ENCODE results near the gene ZYG11A. TPM values are rescaled to one million over a fixed set of nuclear protein-coding genes. Genes with fewer than 3 reads are reported as not detected.

The ZYG11A gene
- total and polyA plus RNA-seq, 2 donors (not counting 3 experiments of a cell fraction or from before 2014, with no cell fraction given) = 0.40 to 2.1 TPM

GRCh38 chr1:52937433-52938182 lies 95.0 kb downstream of the ZYG11A start:
- Histone ChIP-seq H3K4me3 (replicated peaks in 1 of 3; ENCODE audit: insufficient read depth in 1 of 3, low read depth in 1 of 3, low read length in 3 of 3) (no peak overlapping the region), H3K9ac (replicated peaks; ENCODE audit: extremely low read depth, insufficient read depth, low read length) (no peak overlapping the region), H3K79me2 (ENCODE audit: control insufficient read depth, insufficient read depth, low read length) (no peaks in the 10 kb centered on the region), H3K27me3 (ENCODE audit: control insufficient read depth in 2 of 2, insufficient read depth in 2 of 2, low read length in 2 of 2) (no peaks in the 10 kb centered on the region), H3K36me3 (ENCODE audit: control insufficient read depth in 2 of 2, extremely low read depth in 1 of 2, insufficient read depth in 2 of 2, low read length in 2 of 2) (no peaks in the 10 kb centered on the region), H3K4me1 (ENCODE audit: control insufficient read depth, extremely low read depth, insufficient read depth, low read length) (no peaks in the 10 kb centered on the region), H3K27ac (ENCODE audit: insufficient read depth, low read depth, low read length) (no peak overlapping the region), H4K20me1 (replicated peaks; ENCODE audit: control insufficient read depth, extremely low read depth, insufficient read depth, low read length) (no peaks in the 10 kb centered on the region), H3K4me2 (ENCODE audit: insufficient read depth, low read length) (no peak overlapping the region), H3K9me3 (replicated peaks; ENCODE audit: control insufficient read depth, insufficient read depth, low read length) (no peaks in the 10 kb centered on the region), H3K9me1 (replicated peaks; ENCODE audit: control insufficient read depth, extremely low read depth, insufficient read depth, low read length) (no peaks in the 10 kb centered on the region), H2AFZ (ENCODE audit: low read depth, low read length) (no peak overlapping the region)
- intact Hi-C loops (cut with micrococcal nuclease) = no loop called here
- dilution Hi-C loops (cut with MboI; ENCODE audit: extremely low pct_ligation_motif_present, low sequenced_read_pairs) = no loop called here
- POLR2A ChIA-PET = interaction anchor here (0.6 kb wide), 1 partner anchor 40 kb away, joined by 3 read pairs; no protein-coding TSS in a partner anchor
- TF ChIP-seq MAX (IDR thresholded peaks at IDR 0.05; ENCODE audit: insufficient read depth, insufficient read length) (no peak), POLR2AphosphoS5 (IDR thresholded peaks at IDR 0.05; ENCODE audit: insufficient read depth, low read depth, low read length) (no peak), GATA2 (IDR thresholded peaks at IDR 0.05; ENCODE audit: insufficient read depth, insufficient read length, low read depth, low read length) (no peak), FOS (IDR thresholded peaks at IDR 0.05; ENCODE audit: borderline replicate concordance, insufficient read depth, low read length) (no peak), JUN (IDR thresholded peaks at IDR 0.05; ENCODE audit: borderline replicate concordance, insufficient read depth, insufficient read length, low read depth) (no peak), EZH2 (IDR thresholded peaks at IDR 0.05; ENCODE audit: borderline replicate concordance, low read depth, low read length, severe bottlenecking) (no peak), CTCF (IDR thresholded peaks at IDR 0.05; ENCODE audit: extremely low read depth in 1 of 2, insufficient read depth in 1 of 2, low read depth in 1 of 2, low read length in 2 of 2) (no peak)
- BruUV-seq (replicated peaks) = no TSS peak
- DNase-seq (ENCODE audit: low read depth, low spot score) (no peak), FAIRE-seq (no peak)
- CTCF ChIA-PET = no interaction called here

Measured in endothelial cell of umbilical vein (primary cell).